SK-N-SH treated with all-trans-retinoic acid at 6 μM for 48 hours (cell line): ENCODE data around the gene RSAD1.

Experiments used
- ATAC-seq: fragments of 200-7000 bp; cut with Tn5 transposase; 3 replicates; pipeline ENCODE4 v1.9.1; 2020; ENCODE audit warnings: mild to moderate bottlenecking, moderate library complexity
- ARNTL ChIP-seq: fragments of 450-650 bp; formaldehyde crosslinking; IDR thresholded peaks from 2 replicates; pipeline ENCODE4 v1.5.0; 2020; ENCODE audit warnings: low read depth, mild to moderate bottlenecking, moderate library complexity, borderline replicate concordance
- BACH2 ChIP-seq: fragments of 250-450 bp; sonication (Bioruptor Pico); IDR thresholded peaks from 2 replicates; pipeline ENCODE4 v1.9.0; 2021; ENCODE audit warnings: mild to moderate bottlenecking, borderline replicate concordance
- CREB5 ChIP-seq: fragments of 250-450 bp; sonication (Bioruptor Pico); IDR thresholded peaks from 2 replicates; pipeline ENCODE4 v1.5.1; 2020; ENCODE audit warnings: low read depth, mild to moderate bottlenecking, moderate library complexity
- CSDC2 ChIP-seq: fragments of 250-450 bp; sonication (Bioruptor Pico); IDR thresholded peaks from 2 replicates; pipeline ENCODE4 v1.5.0; 2020; ENCODE audit warnings: mild to moderate bottlenecking, moderate library complexity
- ESRRG ChIP-seq: fragments of 250-450 bp; sonication (Bioruptor Pico); IDR thresholded peaks from 2 replicates; pipeline ENCODE4 v1.6.1; 2021; ENCODE audit warnings: mild to moderate bottlenecking
- GLIS3 ChIP-seq: fragments of 250-450 bp; sonication (Bioruptor Pico); IDR thresholded peaks from 2 replicates; pipeline ENCODE4 v1.5.0; 2020; ENCODE audit warnings: mild to moderate bottlenecking, moderate library complexity
- OSR1 ChIP-seq: fragments of 250-450 bp; sonication (Bioruptor Pico); IDR thresholded peaks from 2 replicates; pipeline ENCODE4 v1.8.0; 2022; ENCODE audit warnings: moderate library complexity, mild to moderate bottlenecking, inconsistent platforms
- PPARA ChIP-seq: fragments of 250-450 bp; sonication (Bioruptor Pico); IDR thresholded peaks from 2 replicates; pipeline ENCODE4 v1.5.0; 2020; ENCODE audit warnings: mild to moderate bottlenecking, borderline replicate concordance
- RARB ChIP-seq: fragments of 250-450 bp; sonication (Bioruptor Pico); IDR thresholded peaks from 2 replicates; pipeline ENCODE4 v1.8.0; 2021; ENCODE audit warnings: mild to moderate bottlenecking, moderate library complexity
- SNAI2 ChIP-seq: fragments of 250-450 bp; sonication (Bioruptor Pico); IDR thresholded peaks from 2 replicates; pipeline ENCODE4 v1.5.0; 2020; ENCODE audit warnings: mild to moderate bottlenecking, moderate library complexity
- TCF4 ChIP-seq: fragments of 250-450 bp; sonication (Bioruptor Pico); IDR thresholded peaks from 2 replicates; pipeline ENCODE4 v1.8.0; 2021; ENCODE audit warnings: mild to moderate bottlenecking, moderate library complexity, borderline replicate concordance
- TOX ChIP-seq: fragments of 250-450 bp; sonication (Bioruptor Pico); IDR thresholded peaks from 2 replicates; pipeline ENCODE4 v1.8.0; 2021; ENCODE audit warnings: mild to moderate bottlenecking, moderate library complexity, borderline replicate concordance
- TSHZ2 ChIP-seq: fragments of 250-450 bp; sonication (Bioruptor Pico); IDR thresholded peaks from 2 replicates; pipeline ENCODE4 v1.5.0; 2020; ENCODE audit warnings: mild to moderate bottlenecking, moderate library complexity
- ZC3H10 ChIP-seq: fragments of 250-450 bp; sonication (Bioruptor Pico); IDR thresholded peaks from 2 replicates; pipeline ENCODE4 v1.5.1; 2021; ENCODE audit warnings: mild to moderate bottlenecking, moderate library complexity
- ZFP3 ChIP-seq: fragments of 250-450 bp; sonication (Bioruptor Pico); IDR thresholded peaks from 2 replicates; pipeline ENCODE4 v1.5.0; 2020; ENCODE audit warnings: mild to moderate bottlenecking, moderate library complexity
- ZFP30 ChIP-seq: fragments of 450-650 bp; formaldehyde crosslinking; IDR thresholded peaks from 2 replicates; pipeline ENCODE4 v1.5.0; 2022; ENCODE audit warnings: mild to moderate bottlenecking, moderate library complexity
- ZNF70 ChIP-seq: fragments of 450-650 bp; formaldehyde crosslinking; IDR thresholded peaks from 2 replicates; pipeline ENCODE4 v1.5.0; 2020; ENCODE audit warnings: mild to moderate bottlenecking, moderate library complexity
- ZNF8 ChIP-seq: fragments of 450-650 bp; formaldehyde crosslinking; IDR thresholded peaks from 2 replicates; pipeline ENCODE4 v1.5.0; 2020; ENCODE audit warnings: mild to moderate bottlenecking, moderate library complexity
- TF ChIP-seq, protein P1 (sequence below): fragments of 250-450 bp; sonication (Bioruptor Pico); IDR thresholded peaks from 2 replicates; pipeline ENCODE4 v1.5.1; 2021; ENCODE audit warnings: mild to moderate bottlenecking, moderate library complexity
- TF ChIP-seq, protein P2 (sequence below): fragments of 250-450 bp; sonication (Bioruptor Pico); IDR thresholded peaks from 2 replicates; pipeline ENCODE4 v1.8.0; 2020; ENCODE audit warnings: mild to moderate bottlenecking, moderate library complexity, borderline replicate concordance

The RSAD1 gene

GRCh38 chr17:50461550-50462132, 17.0 kb upstream of the RSAD1 start:
- ATAC-seq, result no peak
- no peak for TF ChIP-seq CREB5
- no peak for TF ChIP-seq TSHZ2 (CRISPR knock-in tag)
- TF ChIP-seq PPARA, result no peak
- no peak for TF ChIP-seq GLIS3 (CRISPR knock-in tag)
- TF ChIP-seq ZFP30, result no peak
- no peak for TF ChIP-seq ZC3H10 (CRISPR knock-in tag)
- no peak for TF ChIP-seq CSDC2 (CRISPR knock-in tag)
- no peak for TF ChIP-seq BACH2 (CRISPR knock-in tag)
- TF ChIP-seq OSR1 (CRISPR knock-in tag), result no peak
- no peak for TF ChIP-seq ARNTL (CRISPR knock-in tag)
- TF ChIP-seq, protein P1, sequence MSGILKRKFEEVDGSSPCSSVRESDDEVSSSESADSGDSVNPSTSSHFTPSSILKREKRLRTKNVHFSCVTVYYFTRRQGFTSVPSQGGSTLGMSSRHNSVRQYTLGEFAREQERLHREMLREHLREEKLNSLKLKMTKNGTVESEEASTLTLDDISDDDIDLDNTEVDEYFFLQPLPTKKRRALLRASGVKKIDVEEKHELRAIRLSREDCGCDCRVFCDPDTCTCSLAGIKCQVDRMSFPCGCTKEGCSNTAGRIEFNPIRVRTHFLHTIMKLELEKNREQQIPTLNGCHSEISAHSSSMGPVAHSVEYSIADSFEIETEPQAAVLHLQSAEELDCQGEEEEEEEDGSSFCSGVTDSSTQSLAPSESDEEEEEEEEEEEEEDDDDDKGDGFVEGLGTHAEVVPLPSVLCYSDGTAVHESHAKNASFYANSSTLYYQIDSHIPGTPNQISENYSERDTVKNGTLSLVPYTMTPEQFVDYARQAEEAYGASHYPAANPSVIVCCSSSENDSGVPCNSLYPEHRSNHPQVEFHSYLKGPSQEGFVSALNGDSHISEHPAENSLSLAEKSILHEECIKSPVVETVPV (CRISPR knock-in tag), result no peak
- TF ChIP-seq, protein P2, sequence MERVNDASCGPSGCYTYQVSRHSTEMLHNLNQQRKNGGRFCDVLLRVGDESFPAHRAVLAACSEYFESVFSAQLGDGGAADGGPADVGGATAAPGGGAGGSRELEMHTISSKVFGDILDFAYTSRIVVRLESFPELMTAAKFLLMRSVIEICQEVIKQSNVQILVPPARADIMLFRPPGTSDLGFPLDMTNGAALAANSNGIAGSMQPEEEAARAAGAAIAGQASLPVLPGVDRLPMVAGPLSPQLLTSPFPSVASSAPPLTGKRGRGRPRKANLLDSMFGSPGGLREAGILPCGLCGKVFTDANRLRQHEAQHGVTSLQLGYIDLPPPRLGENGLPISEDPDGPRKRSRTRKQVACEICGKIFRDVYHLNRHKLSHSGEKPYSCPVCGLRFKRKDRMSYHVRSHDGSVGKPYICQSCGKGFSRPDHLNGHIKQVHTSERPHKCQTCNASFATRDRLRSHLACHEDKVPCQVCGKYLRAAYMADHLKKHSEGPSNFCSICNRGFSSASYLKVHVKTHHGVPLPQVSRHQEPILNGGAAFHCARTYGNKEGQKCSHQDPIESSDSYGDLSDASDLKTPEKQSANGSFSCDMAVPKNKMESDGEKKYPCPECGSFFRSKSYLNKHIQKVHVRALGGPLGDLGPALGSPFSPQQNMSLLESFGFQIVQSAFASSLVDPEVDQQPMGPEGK (CRISPR knock-in tag), result no peak
- TF ChIP-seq ZFP3, result no peak
- no peak for TF ChIP-seq TOX
- no peak for TF ChIP-seq SNAI2 (CRISPR knock-in tag)
- TF ChIP-seq ZNF70 (CRISPR knock-in tag), result no peak

GRCh38 chr17:50462446-50462845, 16.2 kb upstream of the RSAD1 start:
- TF ChIP-seq ZFP3 (no peak), OSR1 (CRISPR knock-in tag) (no peak), TSHZ2 (CRISPR knock-in tag) (no peak), ZC3H10 (CRISPR knock-in tag) (no peak), SNAI2 (CRISPR knock-in tag) (no peak), ZNF8 (CRISPR knock-in tag) (no peak), ESRRG (no peak), CREB5 (no peak), GLIS3 (CRISPR knock-in tag) (no peak), ZNF70 (CRISPR knock-in tag) (no peak), TCF4 (CRISPR knock-in tag) (no peak), RARB (CRISPR knock-in tag) (no peak)
- ATAC-seq, result no peak
